H9 (cell line): ENCODE results near the gene NOLC1. TPM values are rescaled to one million over a fixed set of nuclear protein-coding genes. Genes with fewer than 3 reads are reported as not detected.

Source experiments
- DNase-seq: peaks from one replicate; pipeline ENCODE4 v3.0.0-alpha.2; 2017
- H2AFZ ChIP-seq: one replicate; pipeline ENCODE4 v1.6.1; 2013; ENCODE audit warnings: mild to moderate bottlenecking, low read length, control low read depth, moderate library complexity
- H2AK5ac ChIP-seq: 2 replicates; pipeline ENCODE4 v1.6.1; 2013; ENCODE audit warnings: low read length, control low read depth, mixed read lengths; ENCODE audit not compliant: insufficient read length
- H2BK120ac ChIP-seq: one replicate; pipeline ENCODE4 v1.6.1; 2013; ENCODE audit warnings: low read depth, mild to moderate bottlenecking, low read length, control low read depth, inconsistent platforms; ENCODE audit not compliant: poor library complexity, severe bottlenecking
- H2BK12ac ChIP-seq: 2 replicates; pipeline ENCODE4 v1.6.1; 2013; ENCODE audit warnings: low read length, control low read depth, mixed read lengths, low read depth; ENCODE audit not compliant: insufficient read length
- H2BK15ac ChIP-seq: 2 replicates; pipeline ENCODE4 v1.6.1; 2013; ENCODE audit warnings: low read depth, low read length, control low read depth
- H2BK20ac ChIP-seq: one replicate; pipeline ENCODE4 v1.6.1; 2013; ENCODE audit warnings: low read depth, mild to moderate bottlenecking, low read length, control low read depth, inconsistent platforms; ENCODE audit not compliant: poor library complexity, severe bottlenecking
- H2BK5ac ChIP-seq: 2 replicates; pipeline ENCODE4 v1.6.1; 2013; ENCODE audit warnings: low read length, control low read depth, mixed read lengths; ENCODE audit not compliant: insufficient read length
- H3K14ac ChIP-seq: 2 replicates; pipeline ENCODE4 v1.6.1; 2013; ENCODE audit warnings: low read length, control low read depth; ENCODE audit not compliant: insufficient read depth
- H3K18ac ChIP-seq: 2 replicates; pipeline ENCODE4 v1.6.1; 2013; ENCODE audit warnings: low read depth, mild to moderate bottlenecking, mixed read lengths, low read length, control low read depth; ENCODE audit not compliant: insufficient read length
- H3K23ac ChIP-seq: 2 replicates; pipeline ENCODE4 v1.6.1; 2013; ENCODE audit warnings: low read length, control low read depth, mixed read lengths, low read depth; ENCODE audit not compliant: insufficient read length
- H3K23me2 ChIP-seq: 2 replicates; pipeline ENCODE4 v1.6.1; 2013; ENCODE audit warnings: low read depth, mild to moderate bottlenecking, mixed read lengths, low read length, control low read depth; ENCODE audit not compliant: insufficient read length, poor library complexity, severe bottlenecking
- H3K27ac ChIP-seq: 2 replicates; pipeline ENCODE4 v1.5.1; 2013; ENCODE audit warnings: low read length, control low read depth, mixed read lengths, low read depth; ENCODE audit not compliant: insufficient read length
- H3K27me3 ChIP-seq: 2 replicates; pipeline ENCODE4 v1.6.1; 2013; ENCODE audit warnings: low read length, control low read depth, inconsistent platforms; ENCODE audit not compliant: insufficient read depth
- H3K4ac ChIP-seq: 2 replicates; pipeline ENCODE4 v1.6.1; 2013; ENCODE audit warnings: low read depth, mild to moderate bottlenecking, control low read depth, inconsistent platforms, low read length, moderate library complexity
- H3K4me1 ChIP-seq: 2 replicates; pipeline ENCODE4 v1.6.1; 2013; ENCODE audit warnings: low read length, control low read depth, inconsistent platforms; ENCODE audit not compliant: insufficient read depth
- H3K4me2 ChIP-seq: 2 replicates; pipeline ENCODE4 v1.6.1; 2013; ENCODE audit warnings: low read length, control low read depth, mixed read lengths; ENCODE audit not compliant: insufficient read length, insufficient read depth
- H3K56ac ChIP-seq: 2 replicates; pipeline ENCODE4 v1.6.1; 2013; ENCODE audit warnings: low read depth, mild to moderate bottlenecking, mixed read lengths, low read length, control low read depth; ENCODE audit not compliant: insufficient read length
- H3K79me1 ChIP-seq: 2 replicates; pipeline ENCODE4 v1.6.1; 2013; ENCODE audit warnings: low read depth, mild to moderate bottlenecking, moderate library complexity, low read length, control low read depth, inconsistent platforms; ENCODE audit not compliant: insufficient read depth, poor library complexity, severe bottlenecking
- H3K79me2 ChIP-seq: 2 replicates; pipeline ENCODE4 v1.6.1; 2013; ENCODE audit warnings: low read length, control low read depth, inconsistent platforms; ENCODE audit not compliant: insufficient read depth
- H3K9ac ChIP-seq: 2 replicates; pipeline ENCODE4 v1.6.1; 2013; ENCODE audit warnings: low read length, control low read depth, mixed read lengths; ENCODE audit not compliant: insufficient read length; ENCODE audit errors: extremely low read depth
- H3K9me3 ChIP-seq: one replicate; pipeline ENCODE4 v1.6.1; 2013; ENCODE audit warnings: low read depth, low read length, inconsistent platforms; ENCODE audit not compliant: control insufficient read depth
- H3T11ph ChIP-seq: one replicate; pipeline ENCODE4 v1.6.1; 2013; ENCODE audit warnings: mild to moderate bottlenecking, low read length, control low read depth, inconsistent platforms
- H4K20me1 ChIP-seq: one replicate; pipeline ENCODE4 v1.6.1; 2013; ENCODE audit not compliant: control insufficient read depth, insufficient read length, insufficient read depth
- H4K5ac ChIP-seq: 2 replicates; pipeline ENCODE4 v1.6.1; 2013; ENCODE audit warnings: low read depth, mild to moderate bottlenecking, mixed read lengths, low read length, control low read depth; ENCODE audit not compliant: insufficient read length
- H4K8ac ChIP-seq: replicated peaks from 2 replicates; pipeline ENCODE4 v1.6.1; 2013; ENCODE audit warnings: low read length, control low read depth, mixed read lengths, low read depth; ENCODE audit not compliant: insufficient read length
- H4K91ac ChIP-seq: 2 replicates; pipeline ENCODE4 v1.6.1; 2013; ENCODE audit warnings: low read depth, mild to moderate bottlenecking, moderate library complexity, mixed read lengths, low read length, control low read depth; ENCODE audit not compliant: insufficient read length
- H3K27ac Mint-ChIP-seq, 3 experiments: 2 replicates in 2 of 3; 3 replicates in 1 of 3; pipeline ENCODE4 v1.8.0; 2020 to 2021; ENCODE audit warnings: mixed read lengths in 3 of 3, mild to moderate bottlenecking in 1 of 3, moderate library complexity in 1 of 3
- H3K27me3 Mint-ChIP-seq: 2 replicates; pipeline ENCODE4 v1.8.0; 2021; ENCODE audit warnings: low read depth, mild to moderate bottlenecking, moderate library complexity, mixed read lengths
- H3K36me3 Mint-ChIP-seq, 3 experiments: 2 replicates in 2 of 3; 3 replicates in 1 of 3; pipeline ENCODE4 v1.8.0; 2020 to 2021; ENCODE audit warnings: low read depth in 3 of 3, mixed read lengths in 3 of 3; ENCODE audit not compliant: insufficient read depth in 1 of 3
- H3K4me1 Mint-ChIP-seq, 2 experiments: 2 replicates each; pipeline ENCODE4 v1.8.0; 2020; ENCODE audit warnings: mixed read lengths in 2 of 2
- H3K4me3 Mint-ChIP-seq, 2 experiments: 2 replicates in 1 of 2; 3 replicates in 1 of 2; pipeline ENCODE4 v1.8.0; 2020 to 2021; ENCODE audit warnings: mild to moderate bottlenecking in 2 of 2, mixed read lengths in 2 of 2, moderate library complexity in 1 of 2
- H3K9me3 Mint-ChIP-seq, 2 experiments: 2 replicates in 1 of 2; 3 replicates in 1 of 2; pipeline ENCODE4 v1.8.0; 2020; ENCODE audit warnings: mild to moderate bottlenecking in 2 of 2, mixed read lengths in 2 of 2, moderate library complexity in 1 of 2
- WGBS: extraction: QIAGEN DNeasy Blood & Tissue Kit; methylation state at CpG from one replicate; pipeline ENCODE4 v1.1.7; 2013; ENCODE audit warnings: missing lambda C conversion rate, low lambda C conversion rate, mixed read lengths; ENCODE audit not compliant: insufficient read length; ENCODE audit errors: extremely low coverage; 5-methylcytosine and 5-hydroxymethylcytosine counted together
- total RNA-seq: library from RNA; stranded (reverse); gene quantifications from 2 replicates; pipeline ENCODE4 v1.2.1, GENCODE V29; 2021
- TF ChIP-seq, protein P1 (sequence below): fragments of 200-600 bp; sonication (generic); conservative IDR thresholded peaks from 3 replicates; pipeline ENCODE4 v1.8.0; 2021; ENCODE audit warnings: antibody characterized with exemption, mild to moderate bottlenecking

The NOLC1 gene
- total RNA-seq, 1 experiment from 2014 or later: 171 TPM

DNA sequence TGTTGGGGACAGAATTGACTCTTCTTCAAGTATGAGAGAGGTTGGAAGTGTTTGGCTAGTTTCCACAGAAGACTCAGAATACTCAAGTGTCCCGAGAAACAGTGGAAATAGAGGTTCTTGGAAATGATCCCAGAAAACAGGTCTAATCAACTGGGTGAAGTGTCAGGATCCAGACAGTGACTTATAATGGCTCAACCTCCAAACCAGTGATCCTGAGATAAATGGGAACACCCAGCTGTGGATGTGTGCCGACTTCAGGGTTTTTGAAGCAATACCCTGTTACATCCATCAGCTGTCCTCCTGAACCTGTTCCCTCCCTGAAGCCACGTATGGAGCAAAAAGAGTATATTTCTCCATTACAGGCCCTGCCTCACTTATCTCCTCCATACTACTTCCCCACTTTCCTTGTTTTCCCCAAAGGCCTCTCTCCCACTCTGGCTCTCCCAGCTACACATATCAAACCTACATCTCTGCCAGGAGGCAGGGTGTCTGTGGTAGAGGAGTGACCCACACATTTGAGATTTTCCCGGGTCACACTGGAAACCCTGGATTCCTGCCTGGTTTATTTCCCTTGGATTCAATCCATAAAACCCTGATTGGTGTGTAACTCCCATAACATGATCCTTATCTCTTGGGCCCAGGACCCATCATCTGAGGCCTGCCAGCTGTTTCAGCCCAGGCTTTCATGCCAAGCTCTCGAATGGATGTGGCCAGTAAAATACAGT, 56.3 kb downstream of the NOLC1 start:
- H2BK12ac ChIP-seq: no peak overlapping the region
- no peaks in the 10 kb centered on the region for H3K79me2 ChIP-seq
- no peak overlapping the region for H2BK5ac ChIP-seq
- H4K8ac ChIP-seq: no peak overlapping the region
- no peaks in the 10 kb centered on the region for H3K79me1 ChIP-seq
- H3K9ac ChIP-seq: no peak overlapping the region
- H3K4me1 Mint-ChIP-seq: no peaks in the 10 kb centered on the region
- H4K91ac ChIP-seq: no peak overlapping the region
- no peak overlapping the region for H2BK120ac ChIP-seq
- H4K20me1 ChIP-seq: no peaks in the 10 kb centered on the region
- H2AFZ ChIP-seq: no peak overlapping the region
- H3K14ac ChIP-seq: no peak overlapping the region
- H3K4ac ChIP-seq: no peak overlapping the region
- H3K4me3 Mint-ChIP-seq: no peak overlapping the region
- no peak overlapping the region for H3K18ac ChIP-seq
- H3K27ac Mint-ChIP-seq: no peak overlapping the region; a peak in 1 of 7 replicates
- no peak overlapping the region for H2AK5ac ChIP-seq
- H3K4me1 ChIP-seq: no peaks in the 10 kb centered on the region
- H3K27me3 ChIP-seq: no peaks in the 10 kb centered on the region
- no peaks in the 10 kb centered on the region for H3K23me2 ChIP-seq
- H3T11ph ChIP-seq: no peak overlapping the region
- H3K9me3 Mint-ChIP-seq: peaks cover 5 to 11% of the 10 kb centered on the region in 2 experiments
- peaks cover 27% of the 10 kb centered on the region for H3K27me3 Mint-ChIP-seq
- TF ChIP-seq, protein P1, sequence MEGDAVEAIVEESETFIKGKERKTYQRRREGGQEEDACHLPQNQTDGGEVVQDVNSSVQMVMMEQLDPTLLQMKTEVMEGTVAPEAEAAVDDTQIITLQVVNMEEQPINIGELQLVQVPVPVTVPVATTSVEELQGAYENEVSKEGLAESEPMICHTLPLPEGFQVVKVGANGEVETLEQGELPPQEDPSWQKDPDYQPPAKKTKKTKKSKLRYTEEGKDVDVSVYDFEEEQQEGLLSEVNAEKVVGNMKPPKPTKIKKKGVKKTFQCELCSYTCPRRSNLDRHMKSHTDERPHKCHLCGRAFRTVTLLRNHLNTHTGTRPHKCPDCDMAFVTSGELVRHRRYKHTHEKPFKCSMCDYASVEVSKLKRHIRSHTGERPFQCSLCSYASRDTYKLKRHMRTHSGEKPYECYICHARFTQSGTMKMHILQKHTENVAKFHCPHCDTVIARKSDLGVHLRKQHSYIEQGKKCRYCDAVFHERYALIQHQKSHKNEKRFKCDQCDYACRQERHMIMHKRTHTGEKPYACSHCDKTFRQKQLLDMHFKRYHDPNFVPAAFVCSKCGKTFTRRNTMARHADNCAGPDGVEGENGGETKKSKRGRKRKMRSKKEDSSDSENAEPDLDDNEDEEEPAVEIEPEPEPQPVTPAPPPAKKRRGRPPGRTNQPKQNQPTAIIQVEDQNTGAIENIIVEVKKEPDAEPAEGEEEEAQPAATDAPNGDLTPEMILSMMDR: no peak
- no peak overlapping the region for H3K23ac ChIP-seq
- H3K27ac ChIP-seq: no peak overlapping the region
- WGBS: no CpG with 5 or more reads among the region's 5 CpGs
- peaks cover 11% of the 10 kb centered on the region for H3K9me3 ChIP-seq
- no peak overlapping the region for H2BK15ac ChIP-seq
- H4K5ac ChIP-seq: no peak overlapping the region
- no peak for DNase-seq
- no peaks in the 10 kb centered on the region for H3K36me3 Mint-ChIP-seq
- H2BK20ac ChIP-seq: no peak overlapping the region
- H3K56ac ChIP-seq: no peak overlapping the region
- H3K4me2 ChIP-seq: no peak overlapping the region
